ENCODE measurements around the gene TBC1D30.

TBC1D30 gene

DNA sequence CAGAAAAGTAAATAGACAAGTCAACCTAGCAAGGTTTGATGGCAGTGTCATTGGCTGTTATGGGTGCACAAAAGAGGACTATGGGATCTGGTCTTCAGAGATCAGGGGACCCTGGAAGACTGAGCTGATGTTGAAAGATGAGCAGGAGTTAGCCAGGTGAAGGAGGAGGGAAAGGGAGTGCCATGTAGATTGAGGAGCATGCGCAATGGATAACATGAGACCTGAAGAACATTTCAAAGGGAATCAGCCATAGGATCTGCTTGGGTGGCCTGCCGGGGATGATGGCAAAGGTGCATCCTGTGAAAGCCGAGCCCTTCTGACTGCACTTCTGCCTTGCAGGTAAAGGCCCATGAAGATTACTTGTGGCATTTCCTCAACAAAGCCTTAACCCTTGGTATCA is 90.8 kb downstream of the TBC1D30 start:
- DNase-seq: no peak

- no peak for DNase-seq
These were observed 92.2 kb downstream of the TBC1D30 start for GRCh38 chr12:64916411-64917261.

- DNase-seq: no peak
These were observed 93.9 kb downstream of the TBC1D30 start for GRCh38 chr12:64918344-64918743.

DNA sequence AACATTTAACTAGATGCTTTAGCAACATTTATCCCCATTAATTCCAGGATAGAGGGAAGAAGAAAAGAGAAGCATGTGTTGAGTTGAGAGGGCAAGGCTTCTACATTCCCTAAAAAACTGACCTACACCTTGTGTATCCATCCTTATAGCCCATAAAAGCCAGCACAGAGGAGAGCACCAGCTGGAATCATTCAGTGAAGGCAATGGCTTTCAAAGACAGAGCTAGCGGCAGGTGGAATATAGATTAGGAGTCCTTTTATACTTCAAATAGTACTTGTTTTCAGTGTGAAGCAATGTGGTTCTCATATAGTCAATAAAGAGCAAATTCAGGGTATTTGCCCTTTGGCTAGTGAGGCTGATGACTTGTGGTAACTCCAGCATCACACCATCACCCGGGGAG is 94.4 kb downstream of the TBC1D30 start:
- DNase-seq: no peak

- DNase-seq: no peak
These were observed 98.4 kb downstream of the TBC1D30 start for GRCh38 chr12:64922853-64923252.

GRCh38 chr12:64923536-64923935 is 99.1 kb downstream of the TBC1D30 start:
- no peak for DNase-seq

Measured in NCI-H1092 (cell line).